Medulla oblongata (tissue), 1 donor: ENCODE data around the gene TNRC6A.
"Not testable (repeated sequence)": the region's sequence is repeated elsewhere in the genome, so short reads cannot be mapped to it uniquely, and the experiment has no call there.

Experiments used
- DNase-seq: peaks from one replicate; pipeline ENCODE4 v3.0.0-alpha.2; 2015; ENCODE audit errors: extremely low spot score

The TNRC6A gene

GRCh38 chr16:24758373-24758772 lies 28.9 kb downstream of the TNRC6A start:
- no peak for DNase-seq

GRCh38 chr16:24759006-24759405 lies 29.6 kb downstream of the TNRC6A start:
- no peak for DNase-seq

- no peak for DNase-seq
Measured at GRCh38 chr16:24761526-24761925, 32.1 kb downstream of the TNRC6A start.

GRCh38 chr16:24764916-24765315 lies 35.5 kb downstream of the TNRC6A start:
- no peak for DNase-seq

- DNase-seq, result no peak
Measured at GRCh38 chr16:24766057-24766456, 36.6 kb downstream of the TNRC6A start.

- DNase-seq, result no peak
Measured at GRCh38 chr16:24769806-24770205, 40.4 kb downstream of the TNRC6A start.

GRCh38 chr16:24771132-24771778 lies 41.8 kb downstream of the TNRC6A start:
- no peak for DNase-seq

GRCh38 chr16:24771779-24772157 lies 42.3 kb downstream of the TNRC6A start:
- no peak for DNase-seq

GRCh38 chr16:24773771-24774427 lies 44.4 kb downstream of the TNRC6A start:
- no peak for DNase-seq

GRCh38 chr16:24774510-24774909 lies 45.1 kb downstream of the TNRC6A start:
- DNase-seq, result no peak

- no peak for DNase-seq
Measured at GRCh38 chr16:24775455-24775854, 46.0 kb downstream of the TNRC6A start.

GRCh38 chr16:24776501-24777220 lies 47.2 kb downstream of the TNRC6A start:
- peak; percentile 19 for DNase-seq

GRCh38 chr16:24778671-24779070 lies 49.2 kb downstream of the TNRC6A start:
- no peak for DNase-seq

- DNase-seq, result no peak
Measured at GRCh38 chr16:24781256-24781655, 51.8 kb downstream of the TNRC6A start.

GRCh38 chr16:24784121-24784520 lies 54.7 kb downstream of the TNRC6A start:
- DNase-seq, result no peak

GRCh38 chr16:24789881-24790280 lies 60.4 kb downstream of the TNRC6A start:
- DNase-seq, result no peak

GRCh38 chr16:24800586-24800985 lies 71.1 kb downstream of the TNRC6A start:
- DNase-seq, result no peak

GRCh38 chr16:24801761-24802302 lies 72.4 kb downstream of the TNRC6A start:
- no peak for DNase-seq

- DNase-seq, result no peak
Measured at GRCh38 chr16:24805484-24805883, 76.0 kb downstream of the TNRC6A start.

- DNase-seq, result no peak
Measured at GRCh38 chr16:24807301-24807700, 77.8 kb downstream of the TNRC6A start.

GRCh38 chr16:24810951-24811843 lies 81.7 kb downstream of the TNRC6A start:
- DNase-seq, result no peak

- DNase-seq, result not testable (repeated sequence)
Measured at GRCh38 chr16:24812813-24813212, 83.4 kb downstream of the TNRC6A start.
